Activated CD4-positive, CD25-positive, alpha-beta regulatory T cell (primary cell): ENCODE measurements around the gene ARHGEF12.

ENCODE experiments used
- DNase-seq, 4 experiments: peaks; one replicate each; lab custom pipeline; 2025; lab: John Stamatoyannopoulos, UW

The ARHGEF12 gene

DNA sequence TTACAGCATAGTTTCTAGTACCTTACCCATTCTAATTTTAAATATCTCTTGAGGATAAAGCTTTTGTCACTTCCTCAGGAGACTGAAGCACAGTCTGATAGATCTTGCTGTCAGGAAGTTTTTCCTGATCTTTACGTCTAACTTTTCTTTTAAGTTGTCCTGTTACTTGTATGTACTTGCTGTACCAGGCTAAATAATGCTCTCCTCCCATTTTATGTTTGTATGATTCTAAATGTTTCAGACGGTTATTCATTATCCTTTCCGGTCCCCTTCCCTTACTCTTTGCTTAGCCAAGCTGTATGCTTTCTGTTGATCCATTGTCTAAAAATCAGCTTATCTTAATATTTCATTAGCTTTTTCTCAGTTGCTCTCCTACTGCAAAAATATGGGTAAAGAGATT is 6.0 kb downstream of the ARHGEF12 start:
- DNase-seq, result no peak

DNA sequence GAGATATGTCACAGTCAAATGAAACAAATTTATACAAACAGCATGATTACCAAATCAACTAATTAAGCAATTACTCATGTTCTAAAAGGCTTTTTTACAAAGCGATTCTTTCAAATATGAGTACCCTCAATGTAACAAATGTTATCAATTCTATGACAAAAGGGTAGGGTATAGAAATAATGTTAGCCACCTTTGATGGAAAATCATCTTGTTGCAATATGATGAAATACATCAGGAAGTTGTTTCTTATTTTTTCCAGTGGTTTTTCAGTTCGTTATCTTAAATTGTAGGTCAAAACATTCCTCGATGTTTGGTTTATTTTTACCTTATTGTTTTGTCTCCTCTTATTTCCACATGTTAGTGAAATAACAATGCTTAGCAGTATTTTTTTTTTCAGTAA is 6.5 kb downstream of the ARHGEF12 start:
- no peak for DNase-seq

DNA sequence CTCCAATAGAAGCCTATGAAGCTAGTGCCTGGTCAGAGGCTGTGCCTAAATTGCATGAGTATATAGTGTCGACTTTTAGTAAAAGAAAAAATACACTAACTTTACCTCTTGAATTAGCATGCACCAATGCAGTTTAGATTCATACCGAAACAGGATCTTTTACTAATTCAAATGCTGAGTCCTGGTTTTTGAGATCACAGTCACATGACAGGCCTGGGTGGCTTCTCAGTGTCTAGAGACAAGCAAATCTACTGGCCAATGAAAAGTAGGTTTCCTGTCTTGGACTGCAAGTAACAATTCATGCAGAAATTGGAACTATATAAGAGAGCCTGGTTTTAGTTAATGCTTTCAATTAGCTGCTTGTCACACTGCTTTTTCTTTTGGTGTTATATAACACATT is 7.2 kb downstream of the ARHGEF12 start:
- no peak for DNase-seq

GRCh38 chr11:120344302-120345004 is 8.2 kb downstream of the ARHGEF12 start:
- DNase-seq, result no peak

DNA sequence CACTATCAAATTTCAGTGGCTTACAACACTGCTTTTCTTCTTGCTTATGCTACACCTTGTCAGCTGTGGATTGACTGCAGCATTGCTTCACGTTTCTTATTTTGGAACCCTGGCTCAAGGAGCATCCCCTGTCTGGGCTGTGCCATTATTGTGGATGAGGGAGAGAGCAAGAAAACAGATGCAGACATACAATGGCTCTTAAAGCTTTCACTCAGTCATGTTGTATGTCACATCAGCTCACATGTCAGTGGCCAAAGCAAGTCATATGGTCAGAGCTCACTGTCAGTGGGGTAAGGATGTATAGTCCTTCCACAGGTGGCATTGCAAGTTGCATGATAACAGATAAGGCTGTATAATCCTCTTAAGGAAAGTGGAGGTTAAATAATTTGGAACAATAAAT is 10.0 kb downstream of the ARHGEF12 start:
- no peak for DNase-seq

GRCh38 chr11:120350637-120351036 is 14.4 kb downstream of the ARHGEF12 start:
- DNase-seq, result no peak

GRCh38 chr11:120352405-120352804 is 16.2 kb downstream of the ARHGEF12 start:
- DNase-seq, result no peak

GRCh38 chr11:120354068-120354467 is 17.9 kb downstream of the ARHGEF12 start:
- no peak for DNase-seq

DNA sequence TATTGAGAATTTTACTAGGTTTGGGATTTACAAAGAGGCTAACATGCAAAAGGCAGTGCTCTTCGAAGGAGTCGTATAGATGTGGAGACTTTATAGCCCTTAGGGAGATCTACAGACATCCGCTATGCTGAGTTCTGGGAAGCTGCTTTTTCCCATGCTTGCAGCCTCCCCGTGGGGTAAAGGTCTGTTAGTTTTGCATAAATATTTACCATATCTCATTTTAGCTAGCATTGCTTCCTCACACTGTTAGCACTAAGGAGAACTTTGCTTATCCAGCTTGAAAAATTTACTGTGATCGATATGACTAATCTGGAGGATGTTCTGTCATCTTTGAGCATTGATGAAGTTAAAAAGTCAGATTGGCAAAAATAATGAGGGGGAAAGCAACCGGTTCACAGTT is 18.6 kb downstream of the ARHGEF12 start:
- no peak for DNase-seq

DNA sequence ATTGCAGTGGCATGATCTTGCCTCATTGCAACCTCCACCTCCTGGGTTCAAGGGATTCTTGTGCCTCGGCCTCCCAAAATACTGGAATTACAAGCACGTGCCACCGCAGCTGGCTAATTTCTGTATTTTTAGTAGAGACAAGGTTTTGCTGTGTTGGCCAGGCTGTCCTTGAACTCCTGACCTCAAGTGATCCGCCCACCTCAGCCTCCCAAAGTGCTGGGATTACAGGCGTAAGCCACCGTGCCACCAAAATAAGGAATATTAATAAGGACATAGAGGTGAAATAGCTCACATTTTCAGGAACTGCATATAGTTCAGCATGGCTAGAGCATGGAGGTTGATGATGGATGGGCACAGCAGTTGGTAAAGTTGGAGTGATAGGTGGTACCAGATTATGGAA is 21.4 kb downstream of the ARHGEF12 start:
- DNase-seq, result no peak

DNA sequence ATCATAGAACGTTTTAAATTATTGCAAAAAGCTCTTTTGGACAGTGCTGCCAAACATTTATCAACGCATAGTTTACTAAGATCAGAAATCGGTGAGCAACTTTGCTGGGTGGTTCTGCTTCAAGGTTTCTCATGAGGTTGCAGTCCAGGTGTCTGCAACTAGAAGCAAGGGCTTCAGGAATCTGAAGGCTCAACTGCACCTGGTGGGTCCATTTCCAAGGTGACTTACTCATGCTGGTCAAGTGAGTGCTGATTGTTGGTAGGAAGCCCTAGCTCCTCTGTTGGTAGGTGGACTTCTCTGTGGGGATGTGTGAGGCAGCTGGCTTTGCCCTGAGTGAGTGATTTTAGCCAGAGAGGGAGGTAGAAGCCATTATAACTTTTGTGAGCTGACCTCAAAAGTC is 22.5 kb downstream of the ARHGEF12 start:
- no peak for DNase-seq

GRCh38 chr11:120363436-120363835 is 27.2 kb downstream of the ARHGEF12 start:
- DNase-seq, result no peak

GRCh38 chr11:120365512-120365911 is 29.3 kb downstream of the ARHGEF12 start:
- no peak for DNase-seq

DNA sequence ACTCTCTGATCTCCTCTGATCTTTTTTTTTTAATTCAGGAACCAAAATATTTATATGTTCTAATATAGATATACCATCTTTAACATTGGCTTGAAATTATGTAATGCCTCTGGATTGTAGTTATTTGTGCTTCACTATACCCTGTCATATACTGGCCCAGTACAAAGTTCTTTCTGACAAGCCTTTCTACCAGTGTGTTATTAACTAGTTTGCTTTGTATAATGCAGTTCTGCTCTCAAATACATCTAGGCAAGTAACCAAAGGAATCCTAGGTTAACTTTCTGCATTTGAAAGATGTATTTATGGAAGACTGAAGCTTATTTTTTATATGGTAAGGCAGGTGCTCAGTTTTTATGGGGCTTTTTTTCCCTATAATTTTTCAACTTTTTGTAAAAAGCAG is 36.1 kb downstream of the ARHGEF12 start:
- no peak for DNase-seq

DNA sequence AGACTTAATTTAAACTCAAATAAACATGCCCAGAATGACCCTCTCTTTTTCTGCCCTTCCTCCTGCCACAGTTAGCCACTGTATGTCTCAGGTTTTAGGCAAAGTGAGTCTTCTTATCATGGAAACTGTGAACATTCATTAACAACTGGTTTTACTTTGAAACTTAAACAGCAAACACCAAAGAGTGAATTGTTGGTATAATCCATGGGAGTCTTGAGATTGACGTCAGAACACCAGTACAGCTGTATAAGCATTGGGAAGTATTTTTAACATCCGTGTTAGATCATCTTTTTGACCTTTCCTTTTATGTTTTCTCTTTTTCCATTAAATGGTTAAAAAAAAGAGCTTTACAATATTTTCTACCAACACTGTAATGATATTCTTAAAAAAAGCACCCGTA is 38.9 kb downstream of the ARHGEF12 start:
- no peak for DNase-seq

DNA sequence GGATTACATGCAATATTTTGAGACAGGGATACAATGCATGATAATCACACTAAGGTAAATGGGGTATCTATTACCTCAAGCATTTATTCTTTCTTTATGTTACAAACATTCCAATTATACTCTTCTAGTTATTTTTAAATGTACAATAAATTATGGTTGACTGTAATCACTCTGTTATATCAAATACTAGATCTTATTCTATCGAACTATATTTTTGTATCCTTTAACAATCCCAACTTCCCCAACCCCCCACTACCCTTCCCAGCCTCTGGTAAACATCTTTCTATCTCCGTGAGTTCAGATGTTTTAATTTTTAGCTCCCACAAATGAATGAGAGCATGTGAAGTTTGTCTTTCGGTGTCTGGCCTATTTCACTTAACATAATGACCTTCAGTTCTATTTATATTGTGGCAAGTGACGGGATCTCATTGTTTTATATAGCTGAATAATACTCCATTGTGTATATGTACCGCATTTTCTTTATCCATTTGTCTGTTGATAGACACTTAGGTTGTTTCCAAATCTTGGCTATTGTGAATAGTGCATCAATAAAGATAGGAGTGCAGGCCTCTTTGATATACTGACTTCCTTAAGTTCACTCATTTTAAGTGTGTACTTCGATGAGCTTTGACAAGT is 40.5 kb downstream of the ARHGEF12 start:
- DNase-seq, result no peak

DNA sequence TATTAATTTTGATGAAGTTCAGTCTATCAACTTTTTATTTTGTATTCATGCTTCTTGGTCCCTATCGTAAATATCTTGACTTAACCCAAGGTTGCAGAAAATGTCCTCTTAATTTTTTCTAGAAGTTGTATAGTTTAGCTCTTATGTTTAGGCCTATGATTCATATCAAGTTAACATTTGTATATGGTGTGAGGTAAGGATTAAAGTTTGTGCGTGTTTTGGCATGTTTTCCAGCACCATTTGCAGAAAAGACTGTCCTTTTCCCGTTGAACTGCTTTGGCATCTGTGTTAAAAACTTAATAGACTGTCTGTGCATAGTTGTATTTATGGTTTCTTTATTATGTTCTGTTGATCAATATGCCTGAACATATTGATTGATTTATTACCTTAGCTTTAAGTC is 42.3 kb downstream of the ARHGEF12 start:
- no peak for DNase-seq

DNA sequence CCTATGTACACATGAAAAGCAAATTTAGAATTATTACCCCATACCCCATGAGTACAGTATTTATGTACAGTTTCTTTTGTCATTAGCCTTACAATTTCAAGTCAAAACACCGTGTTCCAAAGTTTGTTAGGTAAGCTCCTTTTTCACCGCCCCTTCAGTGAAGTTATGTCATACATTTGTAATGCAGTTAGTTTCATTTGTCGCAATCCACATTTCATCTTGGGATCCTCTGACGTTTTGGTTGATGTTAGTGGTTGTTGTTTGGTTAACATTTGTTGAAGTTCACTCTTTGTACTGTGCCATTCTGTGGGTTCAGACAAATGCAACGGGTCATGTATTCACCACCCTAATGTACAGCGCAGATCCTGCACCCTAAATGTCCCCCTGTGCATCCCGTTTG is 45.2 kb downstream of the ARHGEF12 start:
- DNase-seq, result no peak

- DNase-seq, result no peak
Measured at GRCh38 chr11:120383518-120384155, 47.4 kb downstream of the ARHGEF12 start.

GRCh38 chr11:120384476-120384875 is 48.3 kb downstream of the ARHGEF12 start:
- DNase-seq, result no peak

- DNase-seq, result no peak
Measured at GRCh38 chr11:120385110-120385509, 48.9 kb downstream of the ARHGEF12 start.

GRCh38 chr11:120385655-120386054 is 49.4 kb downstream of the ARHGEF12 start:
- DNase-seq, result no peak

GRCh38 chr11:120386318-120386717 is 50.1 kb downstream of the ARHGEF12 start:
- no peak for DNase-seq
